Measurements from ENCODE around the gene PPARGC1A.

DNA sequence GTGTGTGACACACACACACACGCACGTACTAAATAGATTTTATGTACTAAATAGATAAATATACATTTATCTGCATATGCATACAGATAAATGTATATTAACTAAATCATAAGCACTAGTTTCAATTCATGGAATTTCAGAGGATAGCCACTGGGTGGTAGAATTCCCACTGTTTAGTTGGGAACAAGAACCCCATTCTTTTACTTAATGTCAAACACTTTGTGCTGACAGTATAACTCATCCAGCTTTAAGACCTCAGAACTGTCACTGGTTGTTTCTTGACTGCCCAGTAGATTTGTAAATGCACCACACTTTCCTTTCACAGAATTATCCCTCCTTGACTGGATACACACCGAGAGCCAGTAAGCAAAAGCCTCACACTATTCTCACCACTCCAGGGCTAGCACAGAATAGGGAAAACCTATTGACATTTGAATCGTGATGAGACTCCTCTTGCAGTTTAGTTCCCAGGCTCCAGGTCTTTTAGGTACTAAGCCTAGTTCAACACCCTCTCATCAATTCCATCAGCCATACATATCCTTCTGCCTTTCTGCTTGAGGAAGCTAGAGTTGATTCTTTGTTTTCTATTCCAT, 32.4 kb downstream of the PPARGC1A start:
- TF ChIP-seq, protein P1, sequence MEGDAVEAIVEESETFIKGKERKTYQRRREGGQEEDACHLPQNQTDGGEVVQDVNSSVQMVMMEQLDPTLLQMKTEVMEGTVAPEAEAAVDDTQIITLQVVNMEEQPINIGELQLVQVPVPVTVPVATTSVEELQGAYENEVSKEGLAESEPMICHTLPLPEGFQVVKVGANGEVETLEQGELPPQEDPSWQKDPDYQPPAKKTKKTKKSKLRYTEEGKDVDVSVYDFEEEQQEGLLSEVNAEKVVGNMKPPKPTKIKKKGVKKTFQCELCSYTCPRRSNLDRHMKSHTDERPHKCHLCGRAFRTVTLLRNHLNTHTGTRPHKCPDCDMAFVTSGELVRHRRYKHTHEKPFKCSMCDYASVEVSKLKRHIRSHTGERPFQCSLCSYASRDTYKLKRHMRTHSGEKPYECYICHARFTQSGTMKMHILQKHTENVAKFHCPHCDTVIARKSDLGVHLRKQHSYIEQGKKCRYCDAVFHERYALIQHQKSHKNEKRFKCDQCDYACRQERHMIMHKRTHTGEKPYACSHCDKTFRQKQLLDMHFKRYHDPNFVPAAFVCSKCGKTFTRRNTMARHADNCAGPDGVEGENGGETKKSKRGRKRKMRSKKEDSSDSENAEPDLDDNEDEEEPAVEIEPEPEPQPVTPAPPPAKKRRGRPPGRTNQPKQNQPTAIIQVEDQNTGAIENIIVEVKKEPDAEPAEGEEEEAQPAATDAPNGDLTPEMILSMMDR (IDR thresholded peaks at IDR 0.05) = peak in 6 of 12 donors; percentile 11 to 38 (median 20)
- no peak for TF ChIP-seq POLR2A (IDR thresholded peaks at IDR 0.05)

All from heart left ventricle (tissue), 13 donors.